K562 (cell line): ENCODE data around the gene RAB14. TPM values are rescaled to one million over a fixed set of nuclear protein-coding genes. Genes with fewer than 3 reads are reported as not detected.

Source experiments
- CEBPB ChIP-seq: fragments of 450-650 bp; IDR thresholded peaks from 2 replicates; pipeline ENCODE4 v1.6.1; 2016; ENCODE audit warnings: missing genetic modification characterization, missing compliant biosample characterization
- COPS2 ChIP-seq: fragments of 450-650 bp; conservative IDR thresholded peaks from 2 replicates; pipeline ENCODE4 v1.6.1; 2016; ENCODE audit warnings: mild to moderate bottlenecking, moderate library complexity
- EP400 ChIP-seq: fragments of 450-650 bp; IDR thresholded peaks from 2 replicates; pipeline ENCODE4 v1.6.1; 2017; ENCODE audit warnings: antibody characterized with exemption, mild to moderate bottlenecking, moderate library complexity
- GATAD2B ChIP-seq: fragments of 450-650 bp; IDR thresholded peaks from 2 replicates; pipeline ENCODE4 v1.6.1; 2017; ENCODE audit warnings: mild to moderate bottlenecking, borderline replicate concordance
- HNRNPL ChIP-seq: fragments of 200-400 bp; formaldehyde crosslinking; IDR thresholded peaks from 2 replicates; pipeline ENCODE4 v1.6.1; 2017; ENCODE audit warnings: low read depth, mild to moderate bottlenecking, low read length
- MCM5 ChIP-seq: fragments of 450-650 bp; IDR thresholded peaks from 2 replicates; pipeline ENCODE4 v1.6.1; 2016; ENCODE audit warnings: low read depth
- MCM7 ChIP-seq, 2 experiments: fragments of 450-650 bp; IDR thresholded peaks; 2 replicates each; pipeline ENCODE4 v1.6.1; 2016 to 2018
- NCOA2 ChIP-seq, 2 experiments: fragments of 450-650 bp; IDR thresholded peaks; 2 replicates each; pipeline ENCODE4 v1.6.1; 2018; ENCODE audit warnings: mild to moderate bottlenecking in 2 of 2, moderate library complexity in 1 of 2; ENCODE audit not compliant: partially characterized antibody in 2 of 2
- POLR2A ChIP-seq: fragments of 450-650 bp; conservative IDR thresholded peaks from 2 replicates; pipeline ENCODE4 v1.6.1; 2016
- SMC3 ChIP-seq: conservative IDR thresholded peaks from 2 replicates; pipeline ENCODE4 v1.6.1; 2011; ENCODE audit warnings: low read depth, low read length, improper control_type of control experiment; ENCODE audit not compliant: insufficient read depth
- SP2 ChIP-seq: IDR thresholded peaks from 2 replicates; pipeline ENCODE4 v1.6.1; 2011; ENCODE audit warnings: mild to moderate bottlenecking, low read depth, low read length, moderate library complexity; ENCODE audit not compliant: poor library complexity, severe bottlenecking; ENCODE audit errors: extremely low read depth
- SRSF7 ChIP-seq: fragments of 200-400 bp; formaldehyde crosslinking; optimal IDR thresholded peaks from 2 replicates; pipeline ENCODE3; 2017; ENCODE audit warnings: mild to moderate bottlenecking, low read depth, low read length
- TAF7 ChIP-seq: fragments of 450-650 bp; IDR thresholded peaks from 2 replicates; pipeline ENCODE4 v1.6.1; 2016; ENCODE audit warnings: missing genetic modification characterization, missing compliant biosample characterization
- TAL1 ChIP-seq: fragments of 450-650 bp; IDR thresholded peaks from 2 replicates; pipeline ENCODE4 v1.6.1; 2016; ENCODE audit warnings: mild to moderate bottlenecking
- ZC3H4 ChIP-seq: sonication (generic); formaldehyde crosslinking; IDR thresholded peaks from 2 replicates; pipeline ENCODE4 v1.9.0; 2021; ENCODE audit warnings: missing genetic modification reagents, borderline replicate concordance
- ZFPM2 ChIP-seq: fragments of 250-450 bp; sonication (Bioruptor Pico); IDR thresholded peaks from 2 replicates; pipeline ENCODE4 v1.5.1; 2022; ENCODE audit warnings: mild to moderate bottlenecking
- ZNF146 ChIP-seq: IDR thresholded peaks from one replicate; pipeline ENCODE4 v1.6.1; 2018; ENCODE audit warnings: missing compliant biosample characterization; ENCODE audit not compliant: unreplicated experiment
- ZNF324 ChIP-seq: fragments of 250-450 bp; sonication (Bioruptor Pico); IDR thresholded peaks from 2 replicates; pipeline ENCODE4 v1.4.0; 2020; ENCODE audit warnings: mild to moderate bottlenecking
- polyA plus RNA-seq, 8 experiments: library from polyadenylated mRNA; depleted of rRNA in 4 of 8; stranded (reverse) in 5 of 8; unstranded in 3 of 8; fragments of >200 nt; fragmentation: Nextera tagmentation in 2 of 8; fragmentation: Illumina TruSeq in 1 of 8; extraction: Ambion mirVana in 2 of 8; extraction: Trizol in 1 of 8; gene quantifications; 2 replicates each; pipeline versions ENCODE4 v1.2.1 to v1.2.3, GENCODE V29; 2011 to 2014; ENCODE audit warnings: inconsistent platforms in 1 of 8, missing spikeins in 1 of 8
- total RNA-seq, 7 experiments: library from RNA; depleted of rRNA in 6 of 7; stranded (reverse); fragments of >200 nt in 6 of 7; fragmentation: Illumina TruSeq in 2 of 7; extraction: Trizol in 2 of 7; gene quantifications; 2 replicates each; pipeline versions ENCODE4 v1.2.1 to v1.2.3, GENCODE V29; 2011 to 2021; ENCODE audit warnings: low replicate concordance in 1 of 7
- TF ChIP-seq, protein P1 (sequence below): sonication (generic); formaldehyde crosslinking; IDR thresholded peaks from 2 replicates; pipeline ENCODE4 v1.8.1; 2023; ENCODE audit warnings: mild to moderate bottlenecking, missing genetic modification reagents
- TF ChIP-seq, protein P2 (sequence below): fragments of 450-650 bp; formaldehyde crosslinking; IDR thresholded peaks from 2 replicates; pipeline ENCODE4 v1.4.0; 2022; ENCODE audit warnings: missing genetic modification characterization
- TF ChIP-seq, protein P3 (sequence below): sonication (generic); formaldehyde crosslinking; IDR thresholded peaks from 2 replicates; pipeline ENCODE4 v1.9.0; 2022; ENCODE audit warnings: mild to moderate bottlenecking, missing genetic modification reagents
- TF ChIP-seq, protein P4 (sequence below): fragments of 450-650 bp; IDR thresholded peaks from 2 replicates; pipeline ENCODE4 v1.6.1; 2017; ENCODE audit warnings: antibody characterized with exemption
- TF ChIP-seq, protein P5 (sequence below): fragments of 250-450 bp; sonication (Bioruptor Pico); IDR thresholded peaks from 2 replicates; pipeline ENCODE4 v1.5.0; 2021

Gene RAB14
- total and polyA plus RNA-seq, 9 of the 15 experiments (the other 6 are each of a cell fraction or from before 2014, with no cell fraction given) = 10.3 to 41.8 (median 20.9) TPM

DNA sequence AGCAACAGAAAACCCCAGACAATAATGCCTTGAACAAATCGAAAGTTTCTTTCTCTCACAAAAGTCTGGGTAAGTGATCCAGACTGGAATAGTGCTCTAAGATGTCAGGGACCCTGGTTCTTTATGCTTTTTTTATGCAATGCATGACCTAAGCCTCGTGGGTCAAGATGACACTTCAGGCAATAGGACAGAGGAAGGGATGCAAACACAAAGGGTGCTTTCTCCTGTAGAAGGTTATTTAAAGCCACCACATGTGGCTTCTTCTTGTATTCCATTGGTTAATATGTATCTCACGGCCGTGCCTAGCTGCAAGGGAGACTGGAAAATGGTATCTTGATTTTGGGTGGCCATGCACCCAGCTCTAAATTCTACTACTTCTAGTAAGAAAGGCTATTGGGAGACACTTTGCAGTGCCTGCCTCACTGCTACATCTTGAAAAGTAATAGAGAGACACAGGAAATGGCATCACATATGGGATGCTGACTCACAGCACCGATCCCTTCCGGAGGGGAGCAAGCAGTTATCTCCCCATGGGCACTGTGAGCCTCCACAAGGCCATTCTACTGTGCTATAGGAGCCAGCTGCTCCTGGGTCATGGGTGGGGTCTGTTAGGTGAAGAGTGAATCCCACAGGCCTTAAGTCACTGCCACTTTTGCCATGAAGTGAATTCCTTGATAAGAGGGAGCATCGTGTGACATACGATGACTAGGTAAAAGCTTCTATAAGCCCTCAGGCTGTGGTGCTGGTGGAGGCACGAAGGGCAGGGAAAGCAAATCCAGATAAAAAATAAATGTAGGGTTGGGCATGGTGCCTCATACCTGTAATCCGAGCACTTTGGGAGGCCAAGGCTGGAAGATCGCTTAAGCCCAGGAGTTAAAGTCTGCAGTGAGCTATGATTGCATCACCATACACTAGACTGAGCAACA lies 32.5 kb upstream of the RAB14 start (continued):
- TF ChIP-seq GATAD2B (no peak), HNRNPL (no peak), TAF7 (tag) (no peak), MCM7 (IDR thresholded peaks at IDR 0.05) (no peak), EP400 (0 out of 2 replicates have a peak, but pooled peaks have one; percentile 38), POLR2A (peak; percentile 47; the same call in 1 of the 2 replicates), SP2 (no peak), NCOA2 (IDR thresholded peaks at IDR 0.05; ENCODE audit: partially characterized antibody in 2 of 2) (no peak), TAL1 (no peak; the same call in 1 of the 2 replicates), MCM5 (no peak), CEBPB (tag) (peak; percentile 91), SRSF7 (no peak), ZFPM2 (CRISPR knock-in tag) (no peak), ZC3H4 (CRISPR knock-in tag) (no peak), COPS2 (no peak), ZNF324 (CRISPR knock-in tag) (no peak), ZNF146 (CRISPR knock-in tag) (no peak), SMC3 (no peak)
- TF ChIP-seq, protein P1, sequence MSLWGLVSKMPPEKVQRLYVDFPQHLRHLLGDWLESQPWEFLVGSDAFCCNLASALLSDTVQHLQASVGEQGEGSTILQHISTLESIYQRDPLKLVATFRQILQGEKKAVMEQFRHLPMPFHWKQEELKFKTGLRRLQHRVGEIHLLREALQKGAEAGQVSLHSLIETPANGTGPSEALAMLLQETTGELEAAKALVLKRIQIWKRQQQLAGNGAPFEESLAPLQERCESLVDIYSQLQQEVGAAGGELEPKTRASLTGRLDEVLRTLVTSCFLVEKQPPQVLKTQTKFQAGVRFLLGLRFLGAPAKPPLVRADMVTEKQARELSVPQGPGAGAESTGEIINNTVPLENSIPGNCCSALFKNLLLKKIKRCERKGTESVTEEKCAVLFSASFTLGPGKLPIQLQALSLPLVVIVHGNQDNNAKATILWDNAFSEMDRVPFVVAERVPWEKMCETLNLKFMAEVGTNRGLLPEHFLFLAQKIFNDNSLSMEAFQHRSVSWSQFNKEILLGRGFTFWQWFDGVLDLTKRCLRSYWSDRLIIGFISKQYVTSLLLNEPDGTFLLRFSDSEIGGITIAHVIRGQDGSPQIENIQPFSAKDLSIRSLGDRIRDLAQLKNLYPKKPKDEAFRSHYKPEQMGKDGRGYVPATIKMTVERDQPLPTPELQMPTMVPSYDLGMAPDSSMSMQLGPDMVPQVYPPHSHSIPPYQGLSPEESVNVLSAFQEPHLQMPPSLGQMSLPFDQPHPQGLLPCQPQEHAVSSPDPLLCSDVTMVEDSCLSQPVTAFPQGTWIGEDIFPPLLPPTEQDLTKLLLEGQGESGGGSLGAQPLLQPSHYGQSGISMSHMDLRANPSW (CRISPR knock-in tag) = peak; percentile 46; the same call in 1 of the 2 replicates
- TF ChIP-seq, protein P2, sequence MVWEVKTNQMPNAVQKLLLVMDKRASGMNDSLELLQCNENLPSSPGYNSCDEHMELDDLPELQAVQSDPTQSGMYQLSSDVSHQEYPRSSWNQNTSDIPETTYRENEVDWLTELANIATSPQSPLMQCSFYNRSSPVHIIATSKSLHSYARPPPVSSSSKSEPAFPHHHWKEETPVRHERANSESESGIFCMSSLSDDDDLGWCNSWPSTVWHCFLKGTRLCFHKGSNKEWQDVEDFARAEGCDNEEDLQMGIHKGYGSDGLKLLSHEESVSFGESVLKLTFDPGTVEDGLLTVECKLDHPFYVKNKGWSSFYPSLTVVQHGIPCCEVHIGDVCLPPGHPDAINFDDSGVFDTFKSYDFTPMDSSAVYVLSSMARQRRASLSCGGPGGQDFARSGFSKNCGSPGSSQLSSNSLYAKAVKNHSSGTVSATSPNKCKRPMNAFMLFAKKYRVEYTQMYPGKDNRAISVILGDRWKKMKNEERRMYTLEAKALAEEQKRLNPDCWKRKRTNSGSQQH (CRISPR knock-in tag) = no peak
- TF ChIP-seq, protein P3, sequence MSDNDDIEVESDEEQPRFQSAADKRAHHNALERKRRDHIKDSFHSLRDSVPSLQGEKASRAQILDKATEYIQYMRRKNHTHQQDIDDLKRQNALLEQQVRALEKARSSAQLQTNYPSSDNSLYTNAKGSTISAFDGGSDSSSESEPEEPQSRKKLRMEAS (CRISPR knock-in tag) = no peak
- TF ChIP-seq, protein P4, sequence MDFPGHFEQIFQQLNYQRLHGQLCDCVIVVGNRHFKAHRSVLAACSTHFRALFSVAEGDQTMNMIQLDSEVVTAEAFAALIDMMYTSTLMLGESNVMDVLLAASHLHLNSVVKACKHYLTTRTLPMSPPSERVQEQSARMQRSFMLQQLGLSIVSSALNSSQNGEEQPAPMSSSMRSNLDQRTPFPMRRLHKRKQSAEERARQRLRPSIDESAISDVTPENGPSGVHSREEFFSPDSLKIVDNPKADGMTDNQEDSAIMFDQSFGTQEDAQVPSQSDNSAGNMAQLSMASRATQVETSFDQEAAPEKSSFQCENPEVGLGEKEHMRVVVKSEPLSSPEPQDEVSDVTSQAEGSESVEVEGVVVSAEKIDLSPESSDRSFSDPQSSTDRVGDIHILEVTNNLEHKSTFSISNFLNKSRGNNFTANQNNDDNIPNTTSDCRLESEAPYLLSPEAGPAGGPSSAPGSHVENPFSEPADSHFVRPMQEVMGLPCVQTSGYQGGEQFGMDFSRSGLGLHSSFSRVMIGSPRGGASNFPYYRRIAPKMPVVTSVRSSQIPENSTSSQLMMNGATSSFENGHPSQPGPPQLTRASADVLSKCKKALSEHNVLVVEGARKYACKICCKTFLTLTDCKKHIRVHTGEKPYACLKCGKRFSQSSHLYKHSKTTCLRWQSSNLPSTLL = no peak
- TF ChIP-seq, protein P5, sequence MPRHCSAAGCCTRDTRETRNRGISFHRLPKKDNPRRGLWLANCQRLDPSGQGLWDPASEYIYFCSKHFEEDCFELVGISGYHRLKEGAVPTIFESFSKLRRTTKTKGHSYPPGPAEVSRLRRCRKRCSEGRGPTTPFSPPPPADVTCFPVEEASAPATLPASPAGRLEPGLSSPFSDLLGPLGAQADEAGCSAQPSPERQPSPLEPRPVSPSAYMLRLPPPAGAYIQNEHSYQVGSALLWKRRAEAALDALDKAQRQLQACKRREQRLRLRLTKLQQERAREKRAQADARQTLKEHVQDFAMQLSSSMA (CRISPR knock-in tag) = no peak
